ENCODE data around the gene PIP4K2A. TPM values are rescaled to one million over a fixed set of nuclear protein-coding genes. Genes with fewer than 3 reads are reported as not detected.
"Not testable (repeated sequence)": the region's sequence is repeated elsewhere in the genome, so short reads cannot be mapped to it uniquely, and the experiment has no call there.

The PIP4K2A gene
- total and polyA plus RNA-seq, 2 experiments from 2014 or later = 16.5 to 31.1 TPM

- not testable (repeated sequence) for H3K79me2 ChIP-seq; H4K20me1 ChIP-seq (ENCODE audit: insufficient read depth, poor library complexity, severe bottlenecking); H3K9me3 ChIP-seq (ENCODE audit: low read depth); H3K4me1 ChIP-seq (ENCODE audit: insufficient read depth); H3K27me3 ChIP-seq; H3K36me3 ChIP-seq (replicated peaks; ENCODE audit: insufficient read depth, low read depth); H3K9me2 ChIP-seq (replicated peaks; ENCODE audit: insufficient read depth)
- H3K27ac ChIP-seq = peak overlapping the region; percentile 60
- WGBS (ENCODE audit: low lambda C conversion rate, missing lambda C conversion rate) = 29% methylated on average over 19 of the region's 19 CpGs
- peak overlapping the region; percentile 75 for H3K4me2 ChIP-seq
- peak; percentile 81 for DNase-seq (ENCODE audit: low spot score)
- peak overlapping the region; percentile 69 for H2AFZ ChIP-seq
- peak; percentile 19 for TF ChIP-seq CTCF (IDR thresholded peaks at IDR 0.05; ENCODE audit: poor library complexity)
- H3K4me3 ChIP-seq = peak overlapping the region; percentile 11
Measured at GRCh38 chr10:22513483-22514413, 200.6 kb downstream of the PIP4K2A start.

- H3K79me2 ChIP-seq; H3K9me2 ChIP-seq (replicated peaks; ENCODE audit: insufficient read depth); H3K4me3 ChIP-seq; H3K27ac ChIP-seq; H3K4me1 ChIP-seq (ENCODE audit: insufficient read depth); DNase-seq (ENCODE audit: low spot score); H3K9me3 ChIP-seq (ENCODE audit: low read depth); H4K20me1 ChIP-seq (ENCODE audit: insufficient read depth, poor library complexity, severe bottlenecking); H3K4me2 ChIP-seq; H2AFZ ChIP-seq; H3K36me3 ChIP-seq (replicated peaks; ENCODE audit: insufficient read depth, low read depth); H3K27me3 ChIP-seq: not testable (repeated sequence)
- WGBS (ENCODE audit: low lambda C conversion rate, missing lambda C conversion rate) = 78% methylated on average over 5 of the region's 5 CpGs
Measured at GRCh38 chr10:22512015-22512414, 202.4 kb downstream of the PIP4K2A start.

DNA sequence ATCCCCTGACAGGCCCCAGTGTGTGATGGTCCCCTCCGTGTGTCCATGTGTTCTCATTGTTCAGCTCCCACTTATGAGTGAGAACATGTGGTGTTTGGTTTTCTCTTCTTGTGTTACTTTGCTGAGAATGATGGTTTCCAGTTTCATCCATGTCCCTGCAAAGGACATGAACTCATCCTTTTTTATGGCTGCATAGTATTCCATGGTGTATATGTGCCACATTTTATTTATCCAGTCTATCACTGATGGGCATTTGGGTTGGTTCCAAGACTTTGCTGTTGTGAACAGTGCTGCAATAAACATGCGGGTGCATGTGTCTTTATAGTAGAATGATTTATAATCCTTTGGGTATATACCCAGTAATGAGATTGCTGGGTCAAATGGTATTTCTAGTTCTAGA, 206.2 kb downstream of the PIP4K2A start:
- not testable (repeated sequence) for H3K9me3 ChIP-seq (ENCODE audit: low read depth); H4K20me1 ChIP-seq (ENCODE audit: insufficient read depth, poor library complexity, severe bottlenecking); H3K27me3 ChIP-seq; DNase-seq (ENCODE audit: low spot score); H3K79me2 ChIP-seq; H3K4me1 ChIP-seq (ENCODE audit: insufficient read depth); H3K36me3 ChIP-seq (replicated peaks; ENCODE audit: insufficient read depth, low read depth); H3K4me2 ChIP-seq; H3K9me2 ChIP-seq (replicated peaks; ENCODE audit: insufficient read depth); H3K27ac ChIP-seq; H3K4me3 ChIP-seq; H2AFZ ChIP-seq
- 83% methylated on average over 2 of the region's 2 CpGs for WGBS (ENCODE audit: low lambda C conversion rate, missing lambda C conversion rate)

DNA sequence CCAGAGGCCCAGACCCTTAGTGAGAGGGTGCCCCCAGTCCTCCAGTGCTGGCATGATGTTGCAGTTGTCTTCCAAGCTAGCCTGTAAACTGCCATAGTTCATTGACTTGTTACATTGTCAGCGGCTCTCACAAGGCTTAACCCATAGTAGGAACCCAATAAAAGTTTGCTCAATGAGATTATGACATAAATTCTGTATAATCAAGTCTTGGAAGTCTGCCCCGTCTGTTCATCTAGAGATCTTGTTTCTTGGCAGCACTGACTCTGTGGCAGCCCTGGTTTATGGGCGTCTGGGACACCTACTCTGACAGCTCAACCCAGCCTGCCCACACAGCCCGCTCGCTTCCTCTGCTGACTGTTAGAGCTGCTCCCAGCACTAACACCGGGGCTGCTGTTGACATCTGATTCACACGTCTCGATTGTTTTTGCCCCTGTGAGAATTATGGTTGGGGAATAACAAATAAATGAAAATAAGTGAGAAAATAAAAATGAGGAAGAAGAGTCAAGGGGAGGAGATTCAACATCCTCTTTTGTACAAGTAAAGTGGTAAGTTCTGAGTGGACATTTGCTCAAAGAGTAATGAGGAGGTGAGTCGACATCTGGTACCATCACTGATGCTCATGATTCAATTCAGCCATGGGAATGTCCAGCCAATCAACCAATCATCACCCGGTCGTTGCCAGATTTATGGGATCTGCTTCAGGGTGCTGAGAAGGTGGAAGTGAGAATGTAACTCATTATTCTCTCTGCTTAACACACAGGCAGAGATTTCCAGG, 208.3 kb downstream of the PIP4K2A start:
- H3K4me1 ChIP-seq (ENCODE audit: insufficient read depth) = peaks cover 8% of the 10 kb centered on the region
- H3K27ac ChIP-seq = no peak overlapping the region
- no peak overlapping the region for H2AFZ ChIP-seq
- H3K27me3 ChIP-seq = no peaks in the 10 kb centered on the region
- no peaks in the 10 kb centered on the region for H3K36me3 ChIP-seq (replicated peaks; ENCODE audit: insufficient read depth, low read depth)
- H4K20me1 ChIP-seq (ENCODE audit: insufficient read depth, poor library complexity, severe bottlenecking) = no peaks in the 10 kb centered on the region
- peak overlapping the region; percentile 55 for H3K4me2 ChIP-seq
- no peaks in the 10 kb centered on the region for H3K9me3 ChIP-seq (ENCODE audit: low read depth)
- no peaks in the 10 kb centered on the region for H3K9me2 ChIP-seq (replicated peaks; ENCODE audit: insufficient read depth)
- no peak overlapping the region for H3K4me3 ChIP-seq
- TF ChIP-seq EZH2 (IDR thresholded peaks at IDR 0.05; ENCODE audit: borderline replicate concordance) = no peak
- no peak for TF ChIP-seq EZH2phosphoT487 (IDR thresholded peaks at IDR 0.05; ENCODE audit: low read depth, severe bottlenecking, unreplicated experiment)
- no peak for TF ChIP-seq CTCF (IDR thresholded peaks at IDR 0.05; ENCODE audit: poor library complexity)
- peak; percentile 56 for DNase-seq (ENCODE audit: low spot score)
- no peaks in the 10 kb centered on the region for H3K79me2 ChIP-seq
- 41% methylated on average over 11 of the region's 11 CpGs for WGBS (ENCODE audit: low lambda C conversion rate, missing lambda C conversion rate)
